ENCODE measurements around the gene CDKAL1.

GRCh38 chr6:20947977-20948376 lies 413.7 kb downstream of the CDKAL1 start:
- TF ChIP-seq CREB5 (CRISPR knock-in tag; IDR thresholded peaks at IDR 0.05; ENCODE audit: low read depth) (no peak), ISL1 (CRISPR knock-in tag; IDR thresholded peaks at IDR 0.05) (no peak), OSR1 (CRISPR knock-in tag; IDR thresholded peaks at IDR 0.05) (no peak), CSRNP3 (CRISPR knock-in tag; IDR thresholded peaks at IDR 0.05) (no peak), PATZ1 (CRISPR knock-in tag; IDR thresholded peaks at IDR 0.05; ENCODE audit: borderline replicate concordance) (no peak), TOX (CRISPR knock-in tag; IDR thresholded peaks at IDR 0.05; ENCODE audit: borderline replicate concordance) (no peak), BACH2 (CRISPR knock-in tag; IDR thresholded peaks at IDR 0.05; ENCODE audit: borderline replicate concordance) (no peak), ZFP30 (CRISPR knock-in tag; IDR thresholded peaks at IDR 0.05) (no peak), TSHZ2 (CRISPR knock-in tag; IDR thresholded peaks at IDR 0.05) (no peak), SNAI2 (CRISPR knock-in tag; IDR thresholded peaks at IDR 0.05) (no peak), ARNTL (CRISPR knock-in tag; IDR thresholded peaks at IDR 0.05; ENCODE audit: borderline replicate concordance, low read depth) (no peak), ZNF8 (CRISPR knock-in tag; IDR thresholded peaks at IDR 0.05) (no peak), TCF4 (CRISPR knock-in tag; IDR thresholded peaks at IDR 0.05; ENCODE audit: borderline replicate concordance) (no peak), ZC3H10 (CRISPR knock-in tag; IDR thresholded peaks at IDR 0.05) (no peak)

Measured in SK-N-SH treated with all-trans-retinoic acid at 6 μM for 48 hours (cell line).